Fibroblast of mammary gland (primary cell): Measurements from ENCODE around the gene WASF1.

ENCODE experiments used
- DNase-seq: peaks from one replicate; pipeline ENCODE4 v3.0.0-alpha.2; 2010; ENCODE audit warnings: low read depth
- H3K4me3 ChIP-seq: 2 replicates; pipeline ENCODE4 v1.5.1; 2011; ENCODE audit warnings: low read depth, mild to moderate bottlenecking, low read length, moderate library complexity; ENCODE audit not compliant: control insufficient read depth
- TF ChIP-seq, protein P1 (sequence below): conservative IDR thresholded peaks from 2 replicates; pipeline ENCODE4 v1.5.1; 2011; ENCODE audit warnings: low read depth, low read length, inconsistent platforms; ENCODE audit not compliant: control insufficient read depth, insufficient read depth

The WASF1 gene

DNA sequence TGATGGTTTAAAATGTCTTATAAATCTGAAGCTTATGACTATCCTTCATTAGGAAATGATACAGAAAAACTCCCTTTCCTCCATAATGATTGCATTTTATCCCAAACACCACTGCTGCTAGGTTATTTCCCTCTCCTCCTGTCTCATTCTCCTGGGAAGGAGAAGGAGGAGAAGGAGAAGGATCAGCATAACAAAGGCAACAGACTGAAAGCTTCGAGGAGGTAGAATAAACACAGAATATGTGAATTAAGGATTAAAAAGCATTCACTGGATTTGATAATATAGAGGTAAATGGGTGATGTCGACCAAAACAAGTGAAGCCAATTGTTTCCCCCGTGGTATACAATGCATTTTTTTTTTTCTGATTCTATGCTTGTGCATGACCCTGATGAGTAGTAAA lies 82.0 kb downstream of the WASF1 start:
- H3K4me3 ChIP-seq, result no peak overlapping the region
- TF ChIP-seq, protein P1, sequence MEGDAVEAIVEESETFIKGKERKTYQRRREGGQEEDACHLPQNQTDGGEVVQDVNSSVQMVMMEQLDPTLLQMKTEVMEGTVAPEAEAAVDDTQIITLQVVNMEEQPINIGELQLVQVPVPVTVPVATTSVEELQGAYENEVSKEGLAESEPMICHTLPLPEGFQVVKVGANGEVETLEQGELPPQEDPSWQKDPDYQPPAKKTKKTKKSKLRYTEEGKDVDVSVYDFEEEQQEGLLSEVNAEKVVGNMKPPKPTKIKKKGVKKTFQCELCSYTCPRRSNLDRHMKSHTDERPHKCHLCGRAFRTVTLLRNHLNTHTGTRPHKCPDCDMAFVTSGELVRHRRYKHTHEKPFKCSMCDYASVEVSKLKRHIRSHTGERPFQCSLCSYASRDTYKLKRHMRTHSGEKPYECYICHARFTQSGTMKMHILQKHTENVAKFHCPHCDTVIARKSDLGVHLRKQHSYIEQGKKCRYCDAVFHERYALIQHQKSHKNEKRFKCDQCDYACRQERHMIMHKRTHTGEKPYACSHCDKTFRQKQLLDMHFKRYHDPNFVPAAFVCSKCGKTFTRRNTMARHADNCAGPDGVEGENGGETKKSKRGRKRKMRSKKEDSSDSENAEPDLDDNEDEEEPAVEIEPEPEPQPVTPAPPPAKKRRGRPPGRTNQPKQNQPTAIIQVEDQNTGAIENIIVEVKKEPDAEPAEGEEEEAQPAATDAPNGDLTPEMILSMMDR, result no peak
- no peak for DNase-seq

DNA sequence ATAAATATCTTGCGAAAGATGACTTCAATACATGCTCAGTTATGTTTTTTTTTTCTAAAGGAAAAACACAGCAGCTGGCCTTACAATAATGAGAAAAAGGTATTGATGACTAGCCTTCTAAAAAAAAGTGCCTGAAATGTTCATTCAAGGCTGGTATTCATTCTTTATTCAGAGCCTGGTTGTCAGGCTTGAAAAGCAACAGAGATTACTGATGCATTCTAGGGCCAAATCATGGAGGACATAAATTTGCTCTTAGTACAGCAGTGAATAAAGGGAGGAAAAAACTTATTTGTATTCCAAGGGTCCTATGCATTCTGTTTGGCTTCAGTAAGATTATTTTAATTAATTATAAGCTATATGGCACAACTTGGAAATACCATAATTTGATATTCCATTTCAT lies 83.5 kb downstream of the WASF1 start:
- TF ChIP-seq, protein P1, result no peak
- H3K4me3 ChIP-seq, result no peak overlapping the region
- no peak for DNase-seq

GRCh38 chr6:110095101-110095500 lies 84.4 kb downstream of the WASF1 start:
- no peak overlapping the region for H3K4me3 ChIP-seq
- TF ChIP-seq, protein P1, result no peak
- no peak for DNase-seq

GRCh38 chr6:110093981-110094380 lies 85.5 kb downstream of the WASF1 start:
- DNase-seq, result no peak
- TF ChIP-seq, protein P1, result no peak
- H3K4me3 ChIP-seq, result no peak overlapping the region

- no peak overlapping the region for H3K4me3 ChIP-seq
- TF ChIP-seq, protein P1, result no peak
- no peak for DNase-seq
Measured at GRCh38 chr6:110090876-110091275, 88.6 kb downstream of the WASF1 start.

DNA sequence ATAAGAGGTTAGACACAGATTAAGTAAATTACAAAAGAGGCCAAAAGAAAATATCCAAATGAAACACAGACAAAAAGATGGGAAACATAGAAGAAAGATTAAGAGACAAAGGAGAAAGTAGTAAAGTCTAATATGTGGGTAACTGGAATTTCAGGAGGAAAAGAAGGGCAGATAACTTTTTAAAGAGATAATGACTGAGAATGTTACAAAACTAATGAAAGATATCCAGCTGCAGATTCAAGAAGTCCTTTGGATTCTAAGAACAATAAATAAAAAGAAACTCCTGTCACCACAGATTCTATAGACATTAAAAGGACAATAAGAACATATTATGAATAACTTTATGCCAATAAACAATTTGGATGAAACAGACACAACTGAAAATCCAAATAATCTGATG lies 90.1 kb downstream of the WASF1 start:
- H3K4me3 ChIP-seq, result no peak overlapping the region
- no peak for DNase-seq

DNA sequence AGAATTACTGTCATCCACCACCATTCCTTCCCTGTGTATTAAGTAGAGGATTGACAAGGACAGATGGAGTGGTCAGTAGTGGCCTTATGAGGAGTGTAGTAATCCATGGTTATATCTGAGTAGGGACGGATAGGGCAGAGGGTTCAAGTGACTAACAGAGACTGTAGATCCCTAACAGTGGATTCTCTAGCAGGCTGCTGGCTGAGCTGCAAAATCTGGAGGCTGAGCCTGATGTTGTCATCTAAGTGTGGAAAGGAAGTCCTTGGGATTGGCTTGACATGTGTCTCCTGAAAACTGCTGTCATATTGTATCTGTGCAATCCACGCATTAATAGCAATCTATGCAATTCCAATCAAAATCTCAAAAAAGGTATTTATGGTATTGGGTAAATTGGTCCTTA lies 94.2 kb downstream of the WASF1 start:
- H3K4me3 ChIP-seq, result no peak overlapping the region
- DNase-seq, result no peak
- TF ChIP-seq, protein P1, result no peak

More for the DNA sequence above, 90.1 kb downstream of the WASF1 start:
- TF ChIP-seq, protein P1, result no peak
